ENCODE measurements around the gene ARHGEF25. TPM values are rescaled to one million over a fixed set of nuclear protein-coding genes. Genes with fewer than 3 reads are reported as not detected.

ARHGEF25 gene
- total RNA-seq, 3 donors from 2014 or later (not counting 1 experiment from before 2014, with no cell fraction given) = 3.1 to 6.5 (median 5.1) TPM

GRCh38 chr12:57577981-57578758 is 33.1 kb upstream of the ARHGEF25 start:
- Mint-ChIP-seq H3K4me3 (no peak overlapping the region), H3K4me1 (peaks cover 2% of the 10 kb centered on the region in 2 donors), H3K27ac (no peak overlapping the region), H3K36me3 (peaks cover 3% of the 10 kb centered on the region), H3K27me3 (ENCODE audit: low read depth in 2 of 2) (peaks cover 9 to 14% of the 10 kb centered on the region in 2 donors), H3K9me3 (no peaks in the 10 kb centered on the region)
- Histone ChIP-seq H3K36me3 (ENCODE audit: control insufficient read depth, insufficient read depth, low read length) (no peaks in the 10 kb centered on the region), H3K4me1 (ENCODE audit: control insufficient read depth, insufficient read depth, low read length) (no peaks in the 10 kb centered on the region), H3K4me3 (ENCODE audit: low read length) (no peak overlapping the region), H3K27ac (ENCODE audit: low read length) (no peak overlapping the region), H3K27me3 (ENCODE audit: control insufficient read depth, insufficient read depth, low read length) (no peaks in the 10 kb centered on the region), H3K9me3 (ENCODE audit: control insufficient read depth, insufficient read depth, low read length) (no peaks in the 10 kb centered on the region)
- no peak for TF ChIP-seq CTCF (IDR thresholded peaks at IDR 0.05)
- intact Hi-C loops (cut with micrococcal nuclease) = no loop called here
- WGBS (ENCODE audit: insufficient coverage) = 91% methylated on average over 12 of the region's 12 CpGs
- ATAC-seq = no peak
- DNase-seq = no peak

GRCh38 chr12:57579011-57579410 is 32.2 kb upstream of the ARHGEF25 start:
- no peak overlapping the region for H3K27ac Mint-ChIP-seq
- Histone ChIP-seq H3K9me3 (ENCODE audit: control insufficient read depth, insufficient read depth, low read length) (no peaks in the 10 kb centered on the region), H3K27ac (ENCODE audit: low read length) (no peak overlapping the region), H3K4me1 (ENCODE audit: control insufficient read depth, insufficient read depth, low read length) (no peaks in the 10 kb centered on the region), H3K4me3 (ENCODE audit: low read length) (no peak overlapping the region), H3K27me3 (ENCODE audit: control insufficient read depth, insufficient read depth, low read length) (no peaks in the 10 kb centered on the region), H3K36me3 (ENCODE audit: control insufficient read depth, insufficient read depth, low read length) (no peaks in the 10 kb centered on the region)
- H3K27me3 Mint-ChIP-seq (ENCODE audit: low read depth in 2 of 2) = peaks cover 13 to 20% of the 10 kb centered on the region in 2 donors
- 88% methylated on average over 2 of the region's 2 CpGs for WGBS (ENCODE audit: insufficient coverage)
- ATAC-seq (no peak), DNase-seq (no peak)
- no peak overlapping the region for H3K4me3 Mint-ChIP-seq
- intact Hi-C loops (cut with micrococcal nuclease) = no loop called here
- no peaks in the 10 kb centered on the region for H3K9me3 Mint-ChIP-seq
- no peak for TF ChIP-seq CTCF (IDR thresholded peaks at IDR 0.05)
- H3K36me3 Mint-ChIP-seq = peaks cover 6% of the 10 kb centered on the region
- H3K4me1 Mint-ChIP-seq = peaks cover 8 to 9% of the 10 kb centered on the region in 2 donors

- Histone ChIP-seq H3K4me1 (ENCODE audit: control insufficient read depth, insufficient read depth, low read length) (no peaks in the 10 kb centered on the region), H3K27me3 (ENCODE audit: control insufficient read depth, insufficient read depth, low read length) (no peaks in the 10 kb centered on the region), H3K4me3 (ENCODE audit: low read length) (no peak overlapping the region), H3K27ac (ENCODE audit: low read length) (no peak overlapping the region), H3K36me3 (ENCODE audit: control insufficient read depth, insufficient read depth, low read length) (no peaks in the 10 kb centered on the region), H3K9me3 (ENCODE audit: control insufficient read depth, insufficient read depth, low read length) (no peaks in the 10 kb centered on the region)
- WGBS (ENCODE audit: insufficient coverage) = 91% methylated on average over 8 of the region's 8 CpGs
- H3K4me1 Mint-ChIP-seq = peaks cover 8 to 9% of the 10 kb centered on the region in 2 donors
- intact Hi-C loops (cut with micrococcal nuclease) = no loop called here
- H3K27ac Mint-ChIP-seq = no peak overlapping the region
- peaks cover 13 to 20% of the 10 kb centered on the region in 2 donors for H3K27me3 Mint-ChIP-seq (ENCODE audit: low read depth in 2 of 2)
- H3K9me3 Mint-ChIP-seq = no peaks in the 10 kb centered on the region
- peaks cover 6% of the 10 kb centered on the region for H3K36me3 Mint-ChIP-seq
- no peak for ATAC-seq
- no peak for DNase-seq
- H3K4me3 Mint-ChIP-seq = no peak overlapping the region
- TF ChIP-seq CTCF (IDR thresholded peaks at IDR 0.05) = no peak
Measured at GRCh38 chr12:57579677-57580465, 31.4 kb upstream of the ARHGEF25 start.

Measured in natural killer cell (primary cell).